GM18870 (cell line): ENCODE results near the gene LORICRIN.

ENCODE experiments used
- ATAC-seq: cut with Tn5 transposase; IDR thresholded peaks from one replicate; pipeline ENCODE4 v1.9.1; 2021; ENCODE audit warnings: moderate library complexity; ENCODE audit not compliant: unreplicated experiment

LORICRIN gene

GRCh38 chr1:153302308-153302707, 42.8 kb downstream of the LORICRIN start:
- ATAC-seq: no peak

GRCh38 chr1:153305682-153306081, 46.2 kb downstream of the LORICRIN start:
- no peak for ATAC-seq

GRCh38 chr1:153306303-153307220, 47.1 kb downstream of the LORICRIN start:
- no peak for ATAC-seq

DNA sequence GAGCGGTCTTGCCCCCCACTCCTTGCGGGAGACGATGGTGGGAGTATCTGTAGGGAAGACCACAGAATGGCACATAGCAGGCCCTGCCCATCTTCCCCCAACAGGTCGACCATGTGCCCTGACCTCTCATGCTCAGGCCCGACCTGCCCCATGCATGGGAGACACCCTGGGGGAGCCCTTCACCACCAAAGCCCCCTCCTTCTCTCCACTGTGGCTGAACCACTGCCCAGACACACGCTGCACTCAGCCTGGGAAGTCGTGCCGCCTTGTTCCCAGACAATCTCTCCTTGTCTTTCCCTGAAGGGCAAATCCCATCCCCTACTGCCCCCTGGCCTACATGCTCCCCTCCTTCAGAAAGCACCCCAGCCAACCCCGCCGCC, 47.7 kb downstream of the LORICRIN start:
- ATAC-seq: no peak

GRCh38 chr1:153308540-153308939, 49.1 kb downstream of the LORICRIN start:
- ATAC-seq: no peak

DNA sequence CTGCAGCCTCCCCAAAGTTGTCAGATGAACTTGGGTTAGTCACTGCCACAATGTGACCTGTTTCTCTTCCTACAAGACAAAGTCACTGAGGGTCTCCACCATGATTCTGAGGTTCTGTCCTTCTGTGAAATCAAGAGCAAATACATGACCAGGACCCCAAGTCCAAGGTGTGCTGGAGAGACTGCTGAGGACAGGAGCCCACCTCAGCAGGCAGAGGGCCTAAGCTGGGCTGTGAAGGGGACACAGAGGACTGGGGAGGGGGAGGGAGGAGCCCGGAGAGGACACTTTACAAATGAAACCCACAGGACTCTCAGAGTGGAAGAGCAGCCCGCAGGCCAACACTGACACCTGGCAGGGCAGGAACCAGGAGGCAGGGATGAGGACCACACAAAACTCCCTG, 50.0 kb downstream of the LORICRIN start:
- no peak for ATAC-seq

- no peak for ATAC-seq
Observed at GRCh38 chr1:153310526-153310925, 51.0 kb downstream of the LORICRIN start.
